HG03039 (cell line): ENCODE measurements around the gene CCL25.

ENCODE experiments used
- ATAC-seq: cut with Tn5 transposase; IDR thresholded peaks from one replicate; pipeline ENCODE4 v1.9.1; 2021; ENCODE audit warnings: mild to moderate bottlenecking, moderate library complexity; ENCODE audit not compliant: unreplicated experiment

CCL25 gene

DNA sequence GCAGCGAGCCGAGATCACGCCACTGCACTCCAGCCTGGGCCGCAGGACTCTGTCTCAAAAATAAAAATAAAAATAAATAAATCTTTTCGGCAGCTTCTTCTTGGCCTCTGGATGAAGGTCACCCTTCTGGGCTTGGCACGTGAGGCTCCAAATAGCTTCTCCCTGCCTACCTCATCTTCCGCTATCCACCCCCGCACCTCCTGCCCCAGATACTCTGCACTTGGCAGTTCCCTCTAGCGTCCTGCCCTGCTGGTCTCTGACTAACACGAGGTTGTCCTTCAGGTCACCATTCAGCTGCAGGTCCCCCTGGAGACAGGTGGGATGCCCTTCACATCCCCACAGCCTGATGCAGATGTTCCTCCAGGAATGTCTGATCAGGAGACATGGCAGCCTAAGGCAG, 8.5 kb upstream of the CCL25 start:
- ATAC-seq = no peak

DNA sequence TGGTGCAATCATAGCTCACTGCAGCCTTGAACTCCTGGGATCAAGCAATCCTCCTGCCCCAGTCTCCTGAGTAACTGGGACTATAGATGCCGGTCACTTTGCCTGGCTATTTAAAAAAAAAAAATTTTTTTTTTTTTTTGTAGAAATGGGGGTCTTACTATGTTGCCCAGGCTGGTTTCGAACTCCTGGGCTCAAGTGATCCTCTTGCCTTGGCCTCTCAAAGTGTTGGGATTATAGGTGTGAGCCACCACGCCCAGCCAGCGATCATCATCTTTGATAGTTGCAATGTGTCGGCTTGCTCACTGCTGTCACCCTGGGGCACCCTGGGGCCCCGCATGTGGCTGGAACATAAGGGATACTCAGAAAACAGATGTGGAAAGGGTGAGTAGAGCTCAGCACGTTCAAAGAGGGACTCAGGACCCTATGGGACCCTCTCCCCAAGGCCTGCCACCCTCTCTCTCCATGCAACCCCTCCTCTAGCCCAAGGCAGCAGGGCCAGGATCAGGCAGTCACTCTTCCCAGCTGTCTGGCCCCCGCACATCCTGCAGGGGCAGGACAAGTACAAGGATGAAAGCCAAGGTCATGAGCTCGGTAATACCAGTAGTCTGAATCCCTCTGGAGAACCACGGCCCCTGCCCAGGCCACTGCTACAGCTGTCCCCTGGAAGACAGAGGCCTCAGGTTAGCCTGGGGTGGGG, 6.5 kb upstream of the CCL25 start:
- no peak for ATAC-seq

DNA sequence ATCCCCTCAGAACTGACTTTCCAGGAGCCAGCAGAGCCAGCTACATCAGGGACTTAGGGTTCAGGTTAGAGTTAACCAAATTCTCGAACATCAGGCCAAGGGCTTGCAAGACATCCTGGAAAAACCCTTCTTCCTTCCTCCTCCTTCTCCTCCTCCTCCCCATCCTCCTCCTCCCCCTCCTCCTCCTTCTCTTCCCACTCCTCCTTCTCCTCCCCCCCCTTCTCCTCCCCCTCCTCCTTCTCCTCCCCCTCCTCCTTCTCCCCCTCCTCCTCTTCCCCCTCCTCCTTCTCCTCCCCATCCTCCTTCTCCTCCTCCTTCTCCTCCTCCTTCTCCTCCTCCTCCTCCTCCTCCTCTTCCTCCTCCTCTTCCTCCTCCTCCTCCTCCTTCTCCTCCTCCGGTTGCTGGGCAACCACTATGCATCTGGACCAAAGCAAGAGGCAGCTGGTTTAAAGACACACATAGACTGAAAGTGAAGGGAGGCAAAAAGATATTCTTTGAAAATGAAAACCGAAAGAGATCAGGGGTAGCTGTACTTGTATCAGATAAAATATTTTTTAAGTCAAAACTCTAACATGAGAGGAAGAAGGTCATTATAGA, 5.9 kb upstream of the CCL25 start:
- no peak for ATAC-seq

DNA sequence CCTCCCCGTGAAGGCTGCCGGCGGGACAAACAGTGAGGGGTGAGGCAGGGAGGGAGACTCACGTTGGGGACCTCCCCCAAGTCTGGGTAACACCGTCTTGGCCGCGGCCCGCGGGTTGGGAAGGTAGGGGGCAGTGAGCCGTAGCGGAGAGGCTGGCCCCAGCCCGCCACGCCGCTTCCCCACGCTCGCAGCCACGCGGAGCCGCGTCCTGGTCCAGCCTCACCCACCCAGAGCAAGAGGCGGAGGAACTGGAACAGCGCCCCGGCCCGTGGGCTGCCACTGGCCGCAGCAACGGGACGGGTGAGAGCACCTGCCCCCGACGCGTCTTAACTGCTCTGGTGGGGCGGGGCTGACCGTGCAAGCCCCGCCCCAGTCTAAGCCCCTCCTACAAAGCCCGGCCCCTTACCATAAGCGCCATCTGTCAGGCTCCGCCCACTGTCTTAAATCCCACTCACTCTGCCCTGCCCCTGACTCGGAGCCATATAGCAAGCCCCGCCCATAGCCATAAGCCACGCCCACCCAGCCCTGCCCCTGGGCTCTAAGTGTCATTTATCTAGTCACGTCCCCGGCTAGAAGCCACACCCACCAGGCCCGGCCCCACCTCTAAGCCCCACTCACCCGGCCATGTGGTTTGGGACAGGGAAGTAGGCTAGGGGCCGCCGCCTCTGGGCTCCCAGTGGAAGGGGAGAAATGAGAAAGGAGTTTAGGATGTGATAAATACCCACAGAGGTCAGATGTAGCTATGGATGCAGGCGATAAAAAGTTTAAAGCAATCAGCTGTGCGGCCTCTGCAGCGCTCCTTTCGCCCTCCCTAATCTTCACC, 2.1 kb upstream of the CCL25 start:
- ATAC-seq = peak; percentile 64

DNA sequence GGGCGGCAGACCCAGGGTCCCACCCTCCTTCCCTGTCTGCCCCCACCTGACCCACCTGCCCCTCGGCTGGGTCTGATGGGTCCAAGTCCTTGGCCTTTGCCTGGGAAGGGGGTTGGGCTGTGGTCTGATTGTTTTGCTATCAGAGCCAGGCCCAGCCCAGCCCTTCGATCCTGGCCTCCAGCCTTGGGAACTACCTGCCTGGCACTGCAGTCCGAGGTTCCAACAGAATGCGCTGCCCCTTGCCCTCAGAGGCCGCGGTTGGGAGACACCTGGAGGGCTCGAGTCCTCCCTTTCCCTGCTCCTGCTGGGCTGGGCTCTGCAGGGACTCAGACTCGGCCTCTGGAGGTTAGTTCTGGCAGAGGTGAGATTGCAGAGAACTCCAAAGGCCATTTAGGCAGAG, 1.6 kb downstream of the CCL25 start:
- no peak for ATAC-seq

DNA sequence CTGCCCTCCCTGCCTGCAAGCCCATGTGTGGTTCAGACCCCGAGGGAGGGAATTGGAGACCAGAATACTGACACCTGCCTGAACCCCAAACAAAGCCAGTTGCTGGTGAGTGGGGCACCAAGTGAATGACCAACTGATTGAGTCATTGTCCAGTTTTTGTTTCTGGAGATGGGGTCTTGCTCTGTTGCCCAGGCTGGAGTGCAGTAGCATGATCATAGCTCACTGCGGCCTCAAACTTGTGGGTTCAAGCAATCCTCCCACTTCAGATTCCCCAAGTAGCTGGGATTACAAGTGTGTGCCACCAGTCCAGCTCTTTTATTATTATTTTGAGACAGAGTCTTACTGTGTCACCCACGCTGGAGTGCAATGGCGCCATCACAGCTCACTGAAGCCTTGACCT, 4.0 kb downstream of the CCL25 start:
- ATAC-seq = no peak

DNA sequence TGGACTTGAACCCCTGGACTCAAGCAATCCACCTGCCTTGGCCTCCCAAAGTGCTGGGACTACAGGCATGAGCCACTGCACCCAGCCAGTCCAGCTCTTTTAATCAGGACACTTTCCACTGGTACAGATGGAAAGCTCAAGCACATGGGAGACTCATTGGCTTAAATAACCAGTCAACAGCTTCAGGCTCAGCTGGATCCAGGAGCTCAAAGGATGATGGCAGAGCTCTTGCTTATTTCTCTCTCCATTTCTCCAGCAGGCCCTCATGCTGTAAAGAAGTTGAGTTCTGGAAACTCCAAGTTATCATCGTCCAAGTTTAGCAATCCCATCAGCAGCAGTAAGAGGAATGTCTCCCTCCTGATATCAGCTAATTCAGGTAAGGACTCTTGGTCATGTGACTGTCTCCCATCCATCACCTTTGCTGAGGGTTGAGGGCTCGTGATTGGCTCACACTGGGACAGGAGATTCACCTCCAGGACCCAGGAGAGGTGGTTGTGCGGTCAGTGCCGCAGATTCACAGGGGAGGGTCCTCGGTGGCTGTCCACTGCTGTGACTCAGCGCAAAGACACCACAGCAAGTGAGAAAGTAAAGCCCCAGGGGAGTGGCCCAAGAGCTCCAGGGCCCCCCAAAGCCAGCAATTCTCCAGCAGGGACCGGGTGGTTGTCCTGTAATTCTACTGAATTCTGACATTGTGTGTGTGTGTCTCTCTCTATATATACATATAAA, 5.1 kb downstream of the CCL25 start:
- ATAC-seq = no peak

DNA sequence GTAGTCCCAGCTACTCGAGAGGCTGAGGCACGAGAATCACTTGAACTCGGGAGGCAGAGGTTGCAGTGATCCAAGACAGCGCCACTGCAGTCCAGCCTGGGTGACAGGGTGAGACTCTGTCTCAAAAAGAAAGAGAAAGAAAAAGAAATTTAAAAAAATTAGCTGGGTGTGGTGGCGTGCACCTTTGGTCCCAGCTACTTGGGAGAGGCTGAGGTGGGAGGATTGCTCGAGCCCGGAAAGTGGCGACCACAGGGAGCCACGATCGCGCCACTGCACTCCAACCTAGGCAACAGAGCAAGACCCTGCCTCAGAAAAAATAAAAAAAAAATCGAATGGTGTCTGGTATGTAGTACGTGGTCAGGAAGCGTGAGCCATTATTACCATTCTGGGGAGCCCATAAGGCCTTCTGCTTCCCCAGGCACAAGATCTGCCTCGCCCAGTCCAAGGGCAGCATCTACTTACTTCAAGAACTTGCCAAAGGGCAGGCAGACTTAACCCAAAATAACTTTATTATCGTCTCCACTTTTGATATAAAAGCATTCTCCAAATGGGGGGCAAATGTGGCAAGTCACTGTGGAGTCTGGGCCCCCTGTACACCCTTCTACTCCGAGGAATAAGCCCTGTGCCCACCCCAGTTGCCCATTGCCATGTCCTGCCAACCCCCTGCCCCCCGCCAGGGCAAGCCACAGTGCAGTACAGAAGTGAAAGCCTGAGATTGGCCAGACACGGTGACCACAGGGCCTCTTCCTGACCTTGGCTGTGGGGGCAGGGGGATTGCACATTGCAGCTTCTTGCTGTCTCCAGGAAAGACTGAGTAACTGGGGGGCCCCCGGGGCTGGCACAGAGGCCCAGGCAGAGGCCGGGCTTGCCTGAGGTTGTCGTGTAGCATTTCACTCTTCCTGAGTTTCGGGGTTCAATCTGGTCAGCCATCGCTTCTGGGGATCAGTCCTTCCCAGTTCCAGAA, 12.6 kb downstream of the CCL25 start:
- ATAC-seq = no peak

DNA sequence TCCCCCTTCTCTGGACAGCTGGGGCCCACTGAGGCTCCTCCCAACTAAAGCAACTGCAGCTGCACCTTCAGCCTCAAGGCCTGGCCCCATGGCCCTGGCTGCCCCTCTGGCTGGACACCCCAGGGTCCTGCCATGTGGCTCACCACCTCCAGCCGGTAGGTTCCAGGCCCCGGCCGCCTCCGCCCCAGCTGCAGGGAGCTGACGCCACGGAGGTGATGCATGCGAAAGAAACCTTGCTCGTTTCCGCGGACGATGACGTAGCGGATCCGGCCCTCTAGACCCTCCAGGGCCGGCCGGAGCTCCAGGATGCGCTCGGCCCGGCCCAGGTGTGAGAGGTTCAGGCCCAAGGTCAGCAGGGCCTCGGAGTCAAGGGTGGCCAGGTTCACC, 13.3 kb downstream of the CCL25 start:
- ATAC-seq = no peak

DNA sequence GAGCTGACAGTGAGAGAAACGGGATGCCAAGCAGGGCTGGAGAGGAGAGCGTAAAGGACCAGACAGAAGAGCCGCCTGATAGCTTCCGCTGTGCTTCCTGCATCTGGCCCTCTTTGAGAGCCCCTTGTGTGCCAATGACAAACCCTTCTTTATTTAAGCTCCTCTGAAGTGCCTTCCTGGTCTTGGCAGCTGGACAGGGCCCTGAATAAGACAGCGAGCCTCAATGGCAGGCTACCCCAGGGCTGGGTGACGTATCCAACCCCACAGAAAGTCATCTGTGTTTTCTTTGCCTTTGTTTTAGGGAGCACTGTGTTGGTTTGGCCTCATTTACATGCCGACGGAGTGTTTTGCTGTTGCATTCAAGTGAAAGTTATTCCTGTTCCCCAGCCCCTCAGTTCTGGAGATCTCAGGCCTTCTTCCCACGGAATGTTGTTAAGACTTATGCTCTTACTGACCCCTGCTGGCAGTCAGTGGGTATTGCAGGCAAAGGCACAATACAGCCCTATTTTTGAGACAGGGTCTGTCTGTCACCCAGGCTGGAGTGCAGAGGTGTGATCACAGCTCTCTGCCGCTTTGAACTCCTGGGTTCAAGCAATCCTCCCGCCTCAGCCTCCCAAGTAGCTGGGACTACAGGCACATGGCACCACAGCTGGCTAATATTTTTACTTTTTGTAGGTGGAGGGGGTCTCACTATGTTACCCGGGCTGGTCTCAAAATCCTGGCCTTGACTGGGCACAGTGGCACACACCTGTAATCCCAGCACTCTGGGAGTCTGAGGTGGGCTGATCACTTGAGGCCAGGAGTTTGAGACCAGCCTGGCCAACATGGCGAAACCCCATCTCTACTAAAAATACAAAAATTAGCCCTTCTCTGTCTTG, 16.8 kb downstream of the CCL25 start:
- ATAC-seq = no peak

DNA sequence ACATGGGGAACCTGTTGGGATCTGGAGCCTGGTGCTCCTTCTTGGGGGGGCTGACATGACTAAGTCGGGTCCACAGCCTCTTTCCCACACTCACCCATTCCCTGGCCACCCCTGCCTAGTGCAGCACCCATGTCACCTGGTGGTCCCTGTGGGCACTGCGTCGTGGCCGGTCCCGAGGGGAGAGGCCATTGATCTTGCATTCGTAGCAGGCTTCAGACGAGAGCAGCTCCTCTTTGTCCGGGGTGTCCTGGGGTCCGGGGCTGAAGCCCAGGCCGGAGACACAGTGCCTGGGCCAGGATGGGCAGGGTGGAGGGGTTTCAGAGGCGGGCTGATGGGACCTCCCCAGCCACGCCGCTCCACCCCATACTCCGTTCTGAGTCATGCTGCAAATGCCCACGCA, 19.4 kb downstream of the CCL25 start:
- ATAC-seq = no peak

DNA sequence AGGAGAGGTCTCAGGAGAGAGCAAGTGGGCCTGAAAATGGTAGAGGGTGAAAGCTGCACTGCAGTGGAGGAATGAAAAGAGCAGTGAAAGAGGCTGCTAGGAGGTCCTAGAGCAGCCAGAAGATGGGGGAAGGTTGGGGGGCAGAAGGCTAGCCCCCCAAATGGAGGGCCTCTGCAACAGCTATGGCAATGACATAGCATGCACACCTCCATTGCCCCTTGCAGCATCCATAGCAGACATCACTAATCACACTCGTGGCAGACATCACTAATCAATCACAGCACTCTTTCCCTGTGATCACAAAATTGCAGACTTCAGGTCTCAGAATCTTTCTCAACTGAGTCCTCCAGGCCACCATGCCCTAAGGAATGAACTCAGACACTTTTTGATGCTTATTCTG, 21.9 kb downstream of the CCL25 start:
- ATAC-seq = no peak

DNA sequence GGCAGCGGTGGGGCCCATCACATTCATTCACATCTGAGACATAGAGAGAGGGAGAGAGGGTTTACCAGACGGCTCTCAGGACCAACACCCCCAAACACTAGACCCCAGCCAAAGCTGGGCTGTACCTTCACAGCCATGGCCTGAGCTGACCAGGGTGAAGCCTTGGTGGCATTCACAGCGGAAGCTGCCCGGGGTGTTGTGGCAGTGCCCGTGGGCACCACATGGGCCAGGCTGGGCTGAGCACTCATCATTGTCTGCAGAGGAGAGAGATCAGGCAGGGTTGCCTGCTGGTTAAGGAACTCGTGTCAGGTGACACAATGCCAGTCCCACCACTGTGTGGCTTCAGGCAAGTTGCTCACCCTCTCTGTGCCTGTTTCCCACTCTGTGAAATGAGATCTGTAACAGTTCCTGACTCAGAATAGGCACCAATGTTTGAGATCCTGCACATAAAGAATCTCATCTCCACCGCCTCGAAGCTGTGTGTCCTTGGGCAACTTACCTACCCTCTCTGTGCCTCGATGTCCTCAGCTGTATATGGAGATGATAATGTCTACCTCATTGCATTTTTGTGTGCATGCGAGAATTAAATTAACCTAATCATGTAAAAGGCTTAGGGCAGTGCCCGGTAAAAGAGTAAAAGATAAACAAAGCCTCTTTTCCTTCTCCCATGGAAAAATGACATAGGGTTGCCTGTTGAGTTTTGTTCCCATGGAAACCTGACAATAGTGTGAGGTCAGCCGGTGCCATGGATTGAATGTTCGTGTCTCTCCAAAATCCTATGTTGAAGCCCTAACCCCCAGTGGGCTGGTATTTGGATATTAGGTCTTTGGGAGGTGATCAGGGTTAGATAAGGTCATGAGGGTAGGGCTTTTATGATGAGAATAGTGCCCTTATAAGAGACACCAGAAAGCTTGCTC, 22.9 kb downstream of the CCL25 start:
- no peak for ATAC-seq

DNA sequence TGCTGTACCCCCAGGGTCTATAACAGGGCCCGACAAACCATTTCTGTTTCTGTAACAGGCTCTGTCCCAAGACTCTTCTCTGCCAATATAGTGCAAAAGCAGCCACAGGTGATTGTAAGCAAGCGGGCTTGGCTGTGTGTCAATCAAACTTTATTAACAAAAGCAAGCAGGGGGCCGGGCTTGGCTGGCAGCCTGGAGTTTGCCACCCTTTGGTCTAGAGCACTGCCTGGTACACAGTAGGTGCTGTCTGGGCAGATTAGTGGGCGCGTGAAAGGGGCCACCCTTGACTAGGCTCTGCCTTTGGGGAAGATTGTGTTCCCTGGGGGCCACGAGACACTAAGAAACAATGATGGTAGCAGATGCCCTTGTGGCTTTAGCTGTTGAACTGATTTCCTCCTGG, 27.4 kb downstream of the CCL25 start:
- no peak for ATAC-seq

DNA sequence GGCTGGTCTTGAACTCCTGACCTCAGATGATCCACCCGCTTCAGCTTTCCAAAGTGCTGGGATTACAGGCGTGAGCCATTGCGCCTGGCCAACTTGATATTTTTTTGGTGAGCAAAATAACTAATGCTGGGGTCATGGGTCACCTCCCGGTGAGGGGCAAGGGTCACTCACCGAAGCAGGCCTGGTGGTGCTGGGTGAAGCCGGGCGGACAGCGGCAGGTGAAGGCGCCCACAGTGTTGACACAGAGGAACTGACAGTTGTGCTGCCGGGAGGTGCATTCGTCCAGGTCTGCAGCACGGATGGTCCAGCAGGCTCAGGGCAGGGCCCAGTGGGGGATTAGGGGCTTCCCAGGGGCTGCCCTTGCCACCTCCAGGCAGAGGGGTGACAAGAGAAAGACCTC, 28.3 kb downstream of the CCL25 start:
- ATAC-seq = no peak

DNA sequence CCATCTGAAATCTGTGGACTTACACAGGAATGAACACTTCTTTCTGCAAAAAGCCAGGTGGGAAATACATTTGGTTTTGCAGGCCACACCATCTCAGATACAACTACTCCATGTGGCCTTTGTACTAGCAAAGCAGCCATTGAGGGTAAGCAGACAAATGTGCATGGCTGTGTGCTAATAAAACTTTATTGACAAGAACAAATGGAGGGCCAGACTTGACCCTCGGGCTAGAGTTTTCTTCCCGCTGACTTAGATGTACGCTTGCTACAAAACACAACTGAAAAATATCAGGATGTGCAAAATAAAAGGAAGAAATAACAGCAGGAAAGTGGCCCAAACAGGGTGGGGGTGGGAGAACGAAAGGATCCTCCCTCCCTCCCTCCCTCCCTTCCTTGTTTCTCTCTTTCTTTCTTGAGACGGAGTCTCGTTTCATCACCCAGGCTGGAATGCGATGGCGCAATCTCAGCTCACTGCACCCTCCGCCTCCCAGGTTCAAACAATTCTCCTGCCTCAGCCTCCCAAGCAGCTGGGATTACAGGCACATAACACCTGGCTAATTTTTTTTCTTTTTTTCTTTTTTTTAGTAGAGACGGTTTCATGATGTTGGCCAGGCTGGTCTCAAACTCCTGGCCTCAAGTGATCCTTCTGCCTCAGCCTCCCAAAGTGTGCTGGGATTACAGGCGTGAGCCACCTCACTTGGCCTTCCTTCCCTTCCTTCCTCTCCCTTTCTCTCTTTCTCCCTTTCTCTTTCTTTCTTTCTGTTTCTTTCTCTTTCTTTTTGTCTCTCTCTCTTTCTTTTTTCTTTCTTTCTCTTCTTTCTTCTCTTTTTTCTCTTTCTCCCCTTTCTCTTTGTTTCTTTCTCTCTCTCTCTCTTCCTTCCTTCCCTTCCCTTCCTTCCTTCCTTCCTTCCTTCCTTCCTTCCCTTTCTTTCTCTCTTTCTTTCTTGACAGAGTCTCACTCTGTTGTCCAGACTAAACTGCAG, 29.3 kb downstream of the CCL25 start:
- ATAC-seq = no peak

DNA sequence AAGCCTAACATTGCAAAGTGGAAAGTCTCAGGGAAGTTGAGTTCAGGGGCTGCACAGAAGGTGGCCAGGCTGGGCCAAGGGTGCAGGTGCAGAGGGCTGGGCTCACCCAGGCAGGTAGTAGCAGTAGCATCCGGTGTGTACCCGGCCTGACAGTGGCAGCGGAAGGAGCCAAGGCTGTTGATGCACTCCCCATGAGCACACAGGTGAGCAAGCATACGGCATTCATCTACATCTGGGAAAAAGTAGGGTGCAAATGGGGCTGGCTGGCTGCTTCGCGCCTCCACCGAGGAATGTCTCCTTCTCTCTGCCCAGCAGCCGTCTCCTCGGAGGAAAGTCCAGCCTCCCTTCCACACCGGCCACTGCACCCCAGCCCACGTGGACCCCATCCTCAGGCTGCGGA, 30.6 kb downstream of the CCL25 start:
- no peak for ATAC-seq
